Large intestine (tissue), 3 donors: ENCODE data around the gene CAPN8. TPM values are rescaled to one million over a fixed set of nuclear protein-coding genes. Genes with fewer than 3 reads are reported as not detected.

Source experiments
- DNase-seq, 2 donors: peaks; one replicate each; pipeline versions ENCODE4 v3.0.0 to v3.0.0-alpha.2; 2013
- H3K27ac ChIP-seq: one replicate; pipeline ENCODE4 v1.5.1; 2013; ENCODE audit warnings: low read length
- H3K27me3 ChIP-seq: 2 replicates; pipeline ENCODE4 v1.6.1; 2013; ENCODE audit warnings: low read length; ENCODE audit not compliant: control insufficient read depth, insufficient read depth
- H3K36me3 ChIP-seq: 2 replicates; pipeline ENCODE4 v1.6.1; 2013; ENCODE audit warnings: low read length; ENCODE audit not compliant: control insufficient read depth, insufficient read depth
- H3K4me1 ChIP-seq: one replicate; pipeline ENCODE4 v1.6.1; 2013; ENCODE audit warnings: low read length; ENCODE audit not compliant: control insufficient read depth, insufficient read depth
- H3K4me3 ChIP-seq: one replicate; pipeline ENCODE4 v1.5.1; 2013; ENCODE audit warnings: low read length
- H3K9me3 ChIP-seq: one replicate; pipeline ENCODE4 v1.6.1; 2013; ENCODE audit warnings: mild to moderate bottlenecking, low read depth, low read length, moderate library complexity; ENCODE audit not compliant: control insufficient read depth
- WGBS: methylation state at CpG from one replicate; pipeline ENCODE4 v1.1.5; 2013; ENCODE audit warnings: low lambda C conversion rate; ENCODE audit not compliant: insufficient coverage; 5-methylcytosine and 5-hydroxymethylcytosine counted together
- polyA plus RNA-seq: library from polyadenylated mRNA; unstranded; fragments of 120-200 nt; gene quantifications from one replicate; pipeline ENCODE4 v1.2.1, GENCODE V29; 2013

CAPN8 gene
- polyA plus RNA-seq, 1 donor, result 8.7 TPM

- Histone ChIP-seq H3K4me1 (no peaks in the 10 kb centered on the region), H3K9me3 (no peaks in the 10 kb centered on the region), H3K27ac (no peak overlapping the region), H3K4me3 (no peak overlapping the region), H3K27me3 (no peaks in the 10 kb centered on the region), H3K36me3 (no peaks in the 10 kb centered on the region)
- no CpG with 5 or more reads among the region's 1 CpG for WGBS
- DNase-seq, result no peak
These were observed 115.8 kb downstream of the CAPN8 start for GRCh38 chr1:223549740-223550139.

GRCh38 chr1:223547316-223548114, 118.0 kb downstream of the CAPN8 start:
- Histone ChIP-seq H3K4me1 (no peaks in the 10 kb centered on the region), H3K9me3 (no peaks in the 10 kb centered on the region), H3K27ac (no peak overlapping the region), H3K4me3 (no peak overlapping the region), H3K36me3 (no peaks in the 10 kb centered on the region), H3K27me3 (no peaks in the 10 kb centered on the region)
- WGBS, result 90% methylated on average over 2 of the region's 7 CpGs
- no peak for DNase-seq

GRCh38 chr1:223545343-223545742, 120.2 kb downstream of the CAPN8 start:
- Histone ChIP-seq H3K4me3 (no peak overlapping the region), H3K36me3 (no peaks in the 10 kb centered on the region), H3K4me1 (no peaks in the 10 kb centered on the region), H3K27ac (no peak overlapping the region), H3K9me3 (no peaks in the 10 kb centered on the region), H3K27me3 (peaks cover 6% of the 10 kb centered on the region)
- WGBS, result 31% methylated on average over 2 of the region's 4 CpGs
- no peak for DNase-seq

- no CpG with 5 or more reads among the region's 4 CpGs for WGBS
- Histone ChIP-seq H3K27ac (no peak overlapping the region), H3K36me3 (no peaks in the 10 kb centered on the region), H3K27me3 (peaks cover 10% of the 10 kb centered on the region), H3K4me1 (no peaks in the 10 kb centered on the region), H3K9me3 (no peaks in the 10 kb centered on the region), H3K4me3 (no peak overlapping the region)
- no peak for DNase-seq
These were observed 121.9 kb downstream of the CAPN8 start for GRCh38 chr1:223543560-223543959.

GRCh38 chr1:223542831-223543230, 122.7 kb downstream of the CAPN8 start:
- Histone ChIP-seq H3K27me3 (peaks cover 10% of the 10 kb centered on the region), H3K4me3 (no peak overlapping the region), H3K9me3 (no peaks in the 10 kb centered on the region), H3K27ac (no peak overlapping the region), H3K4me1 (no peaks in the 10 kb centered on the region), H3K36me3 (no peaks in the 10 kb centered on the region)
- DNase-seq, result no peak
- WGBS, result 80% methylated on average over 1 of the region's 4 CpGs

- Histone ChIP-seq H3K36me3 (no peaks in the 10 kb centered on the region), H3K4me3 (no peak overlapping the region), H3K4me1 (no peaks in the 10 kb centered on the region), H3K27ac (no peak overlapping the region), H3K27me3 (peaks cover 15% of the 10 kb centered on the region), H3K9me3 (no peaks in the 10 kb centered on the region)
- no CpG with 5 or more reads among the region's 11 CpGs for WGBS
- DNase-seq, result no peak
These were observed 124.9 kb downstream of the CAPN8 start for GRCh38 chr1:223540485-223541106.

- WGBS, result no CpG with 5 or more reads among the region's 3 CpGs
- Histone ChIP-seq H3K27me3 (peaks cover 15% of the 10 kb centered on the region), H3K4me3 (no peak overlapping the region), H3K36me3 (no peaks in the 10 kb centered on the region), H3K9me3 (no peaks in the 10 kb centered on the region), H3K4me1 (no peaks in the 10 kb centered on the region), H3K27ac (no peak overlapping the region)
- DNase-seq, result no peak
These were observed 125.8 kb downstream of the CAPN8 start for GRCh38 chr1:223539750-223540149.

- H3K27me3 ChIP-seq, result peaks cover 15% of the 10 kb centered on the region
- no peak for DNase-seq
- H3K4me3 ChIP-seq, result no peak overlapping the region
- WGBS, result no CpG with 5 or more reads among the region's 7 CpGs
- no peaks in the 10 kb centered on the region for H3K4me1 ChIP-seq
- no peaks in the 10 kb centered on the region for H3K36me3 ChIP-seq
- H3K9me3 ChIP-seq, result no peaks in the 10 kb centered on the region
- H3K27ac ChIP-seq, result no peak overlapping the region
These were observed 126.5 kb downstream of the CAPN8 start for GRCh38 chr1:223538981-223539380.

GRCh38 chr1:223535319-223535718, 130.2 kb downstream of the CAPN8 start:
- Histone ChIP-seq H3K36me3 (no peaks in the 10 kb centered on the region), H3K27me3 (peaks cover 9% of the 10 kb centered on the region), H3K4me1 (no peaks in the 10 kb centered on the region), H3K4me3 (no peak overlapping the region), H3K9me3 (no peaks in the 10 kb centered on the region), H3K27ac (no peak overlapping the region)
- WGBS, result 93% methylated on average over 3 of the region's 5 CpGs
- DNase-seq, result no peak

GRCh38 chr1:223534677-223535076, 130.8 kb downstream of the CAPN8 start:
- Histone ChIP-seq H3K27ac (no peak overlapping the region), H3K4me3 (no peak overlapping the region), H3K4me1 (no peaks in the 10 kb centered on the region), H3K9me3 (no peaks in the 10 kb centered on the region), H3K36me3 (no peaks in the 10 kb centered on the region), H3K27me3 (peaks cover 6% of the 10 kb centered on the region)
- 90% methylated on average over 2 of the region's 3 CpGs for WGBS
- no peak for DNase-seq

GRCh38 chr1:223533708-223534107, 131.8 kb downstream of the CAPN8 start:
- Histone ChIP-seq H3K9me3 (no peaks in the 10 kb centered on the region), H3K27ac (no peak overlapping the region), H3K4me3 (no peak overlapping the region), H3K36me3 (no peaks in the 10 kb centered on the region), H3K4me1 (no peaks in the 10 kb centered on the region), H3K27me3 (peaks cover 8% of the 10 kb centered on the region)
- WGBS, result 100% methylated on average over 1 of the region's 2 CpGs
- DNase-seq, result no peak
